ENCODE results near the gene LST1.

DNA sequence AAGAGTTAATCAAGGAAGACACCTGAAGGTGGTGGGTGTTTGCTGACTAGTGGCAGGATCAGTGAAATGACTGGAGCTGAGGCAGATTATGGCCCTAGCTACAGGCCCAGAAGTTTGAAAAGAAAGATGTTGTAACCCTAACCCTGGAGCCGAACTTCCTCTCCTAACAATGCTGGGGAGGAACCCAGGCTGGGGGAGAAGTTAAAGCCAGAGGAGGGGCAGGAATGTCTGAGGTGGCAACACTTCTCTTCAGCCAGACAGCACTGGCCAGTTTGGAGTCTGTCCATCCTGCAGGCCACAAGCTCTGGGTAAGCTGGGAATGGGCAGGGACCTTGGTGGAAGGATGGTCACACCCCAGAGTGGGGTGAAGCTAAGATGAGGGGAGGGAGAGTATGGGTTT, at the start of gene LST1:
- TF ChIP-seq, protein P1, sequence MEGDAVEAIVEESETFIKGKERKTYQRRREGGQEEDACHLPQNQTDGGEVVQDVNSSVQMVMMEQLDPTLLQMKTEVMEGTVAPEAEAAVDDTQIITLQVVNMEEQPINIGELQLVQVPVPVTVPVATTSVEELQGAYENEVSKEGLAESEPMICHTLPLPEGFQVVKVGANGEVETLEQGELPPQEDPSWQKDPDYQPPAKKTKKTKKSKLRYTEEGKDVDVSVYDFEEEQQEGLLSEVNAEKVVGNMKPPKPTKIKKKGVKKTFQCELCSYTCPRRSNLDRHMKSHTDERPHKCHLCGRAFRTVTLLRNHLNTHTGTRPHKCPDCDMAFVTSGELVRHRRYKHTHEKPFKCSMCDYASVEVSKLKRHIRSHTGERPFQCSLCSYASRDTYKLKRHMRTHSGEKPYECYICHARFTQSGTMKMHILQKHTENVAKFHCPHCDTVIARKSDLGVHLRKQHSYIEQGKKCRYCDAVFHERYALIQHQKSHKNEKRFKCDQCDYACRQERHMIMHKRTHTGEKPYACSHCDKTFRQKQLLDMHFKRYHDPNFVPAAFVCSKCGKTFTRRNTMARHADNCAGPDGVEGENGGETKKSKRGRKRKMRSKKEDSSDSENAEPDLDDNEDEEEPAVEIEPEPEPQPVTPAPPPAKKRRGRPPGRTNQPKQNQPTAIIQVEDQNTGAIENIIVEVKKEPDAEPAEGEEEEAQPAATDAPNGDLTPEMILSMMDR (conservative IDR thresholded peaks at IDR 0.05 in 1 of 2, IDR thresholded peaks at IDR 0.05 in 1 of 2; ENCODE audit: extremely low read depth in 1 of 2, insufficient read depth in 1 of 2, low read depth in 1 of 2, low read length in 2 of 2) = no peak
- no peak for TF ChIP-seq EZH2 (IDR thresholded peaks at IDR 0.05; ENCODE audit: borderline replicate concordance, low read length)

Data from mammary epithelial cell (primary cell).